HG03565 (cell line): ENCODE measurements around the gene STK25.

Experiments
- ATAC-seq: cut with Tn5 transposase; IDR thresholded peaks from one replicate; pipeline ENCODE4 v1.9.1; 2021; ENCODE audit warnings: mild to moderate bottlenecking, moderate library complexity; ENCODE audit not compliant: unreplicated experiment

Gene STK25

DNA sequence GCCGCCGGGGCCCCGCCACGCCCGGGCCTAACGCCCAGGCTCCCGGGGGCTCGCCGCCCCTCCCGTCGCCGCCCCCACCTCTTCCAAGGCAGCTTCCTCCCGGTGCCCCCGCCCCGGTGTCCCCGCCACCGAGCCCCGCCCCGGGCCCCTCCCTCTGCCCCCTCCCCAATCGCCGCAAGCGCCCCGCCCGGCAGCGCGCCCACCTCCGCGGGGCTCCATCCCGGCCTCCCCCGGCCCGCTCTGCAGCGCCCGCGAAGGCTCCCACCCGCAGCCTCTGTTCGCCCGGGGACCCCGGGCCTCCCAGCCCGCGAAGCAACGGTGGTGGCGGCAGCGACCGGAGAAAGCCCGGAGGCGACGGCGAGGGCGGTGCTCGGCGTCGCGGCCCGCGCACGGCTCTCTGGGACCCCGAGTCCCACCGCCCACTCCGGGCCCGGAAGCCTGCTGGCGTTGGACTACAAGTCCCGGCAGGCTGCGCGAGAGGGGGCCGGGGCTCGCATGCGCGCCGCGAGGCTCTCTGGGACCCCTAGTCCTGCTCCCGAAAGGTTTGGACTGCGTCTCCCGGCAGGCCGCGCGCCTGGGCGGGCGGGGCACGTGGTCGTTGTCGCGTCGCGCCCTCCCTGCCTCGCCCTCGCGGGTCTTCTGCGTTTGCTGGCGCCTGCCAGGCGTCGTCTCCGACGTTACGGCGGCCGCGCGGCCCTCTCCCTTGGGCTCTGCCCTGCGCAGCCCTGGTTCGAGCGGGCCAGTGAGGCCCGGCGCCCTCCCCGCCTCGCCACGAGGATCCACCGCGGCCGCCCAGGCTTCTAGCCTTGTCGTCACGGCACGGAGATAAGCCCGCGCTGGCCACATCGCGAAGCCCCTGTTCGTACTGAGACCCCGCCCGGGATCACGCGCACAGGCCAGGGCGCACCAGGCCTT lies at the start of gene STK25:
Gene STK25, minus strand, starts transcription at position 345 of the 915 bp plus-strand sequence. CDS start 549 bp downstream, outside the sequence.
- ATAC-seq, result peak; percentile 87

- ATAC-seq, result no peak
Measured at GRCh38 chr2:241556746-241557145, 48.4 kb upstream of the STK25 start.

DNA sequence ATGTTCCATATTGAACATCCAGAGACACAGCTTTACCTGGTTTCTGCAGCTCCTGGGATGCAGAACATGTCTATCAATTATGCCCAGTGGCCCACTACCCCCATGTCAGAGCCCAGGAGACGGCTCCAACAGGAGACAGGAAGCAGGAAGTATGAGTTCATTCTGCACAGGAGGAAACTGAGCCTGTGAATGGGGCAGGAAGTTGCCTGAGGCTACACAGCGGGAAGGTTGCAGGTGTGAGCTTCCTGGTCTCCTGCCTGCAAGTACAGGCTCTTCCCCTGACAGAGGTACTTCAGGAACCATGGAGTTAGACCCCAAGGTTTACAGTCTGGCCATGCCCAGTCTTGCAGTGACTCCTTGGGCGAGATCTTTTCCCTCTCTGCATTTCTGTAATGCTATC lies 47.3 kb upstream of the STK25 start:
- ATAC-seq, result no peak

- ATAC-seq, result no peak
Measured at GRCh38 chr2:241554610-241555322, 46.4 kb upstream of the STK25 start.

DNA sequence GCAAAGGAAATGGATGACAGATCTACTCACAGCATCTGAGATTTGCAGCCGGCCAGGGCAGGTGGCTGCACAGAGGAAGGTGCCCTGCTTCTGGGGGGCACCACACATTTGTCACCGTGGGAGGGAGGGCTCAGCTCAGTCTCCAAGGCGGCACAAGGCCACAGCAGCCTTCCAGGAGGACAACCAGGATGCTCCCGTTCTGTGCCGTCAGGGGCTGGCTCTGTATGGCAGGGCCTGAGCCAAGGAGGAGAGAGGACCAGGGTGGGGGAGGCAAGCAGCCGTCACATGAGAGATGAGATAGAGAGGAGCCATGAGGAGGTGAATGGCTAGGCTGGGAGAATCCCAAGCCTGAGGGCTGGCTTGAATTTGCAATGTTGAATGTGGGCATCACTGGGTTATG lies 45.6 kb upstream of the STK25 start:
- ATAC-seq, result no peak

DNA sequence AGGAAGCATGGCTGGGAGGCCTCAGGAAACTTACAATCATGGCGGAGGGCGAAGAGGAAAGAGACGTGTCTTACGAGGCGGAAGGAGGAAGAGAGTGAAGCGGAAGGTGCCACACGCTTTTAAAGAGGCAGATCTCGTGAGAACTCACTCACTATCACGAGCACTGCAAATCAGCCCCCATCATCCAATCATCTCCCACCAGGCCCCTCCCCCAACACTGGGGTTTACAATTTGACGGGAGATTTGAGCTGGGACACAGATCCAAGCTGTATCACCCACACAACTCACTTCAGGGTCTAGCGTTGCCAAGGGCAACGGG lies 45.1 kb upstream of the STK25 start:
- no peak for ATAC-seq

GRCh38 chr2:241551998-241552737 lies 43.8 kb upstream of the STK25 start:
- ATAC-seq, result no peak

DNA sequence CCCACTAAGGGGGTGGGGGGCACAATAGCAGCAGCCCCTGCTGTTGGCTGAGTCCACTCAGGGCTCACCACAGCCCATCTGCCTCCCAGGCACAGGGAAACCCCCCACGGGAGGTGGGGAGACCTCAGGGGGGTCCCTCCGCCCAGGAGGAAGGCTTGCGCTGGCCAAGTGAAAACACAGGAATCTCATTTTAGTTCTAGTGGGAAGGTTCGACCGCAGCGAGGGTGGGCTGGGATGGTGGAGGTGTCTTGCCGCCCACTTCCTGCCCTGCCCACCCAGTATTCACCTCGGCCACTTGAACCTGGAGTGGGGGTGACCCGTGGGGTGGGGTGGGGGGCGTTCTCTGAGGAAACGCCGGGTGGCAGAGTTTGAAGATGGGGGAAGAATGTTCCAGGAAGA lies 43.2 kb upstream of the STK25 start:
- no peak for ATAC-seq

GRCh38 chr2:241550616-241551580 lies 42.5 kb upstream of the STK25 start:
- no peak for ATAC-seq

DNA sequence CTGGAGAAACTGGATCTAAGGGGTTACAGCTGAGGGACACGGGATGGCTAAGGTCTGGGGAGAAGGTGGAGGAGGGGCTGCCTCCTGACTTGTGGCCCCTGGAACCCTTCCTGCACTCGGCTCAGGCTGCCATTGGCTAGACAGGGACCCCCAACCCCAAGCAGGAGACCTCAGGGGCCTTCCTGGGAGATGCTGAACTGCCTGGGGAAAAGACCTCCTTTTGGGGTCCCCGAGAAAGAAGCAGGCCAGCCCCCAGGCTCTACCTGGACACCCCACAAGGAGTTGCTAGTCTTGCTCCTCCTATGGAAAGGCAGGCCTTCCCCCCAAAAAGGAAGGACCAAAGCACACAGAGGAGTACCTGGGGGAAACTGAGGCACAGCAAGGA lies 40.1 kb upstream of the STK25 start:
- ATAC-seq, result no peak

DNA sequence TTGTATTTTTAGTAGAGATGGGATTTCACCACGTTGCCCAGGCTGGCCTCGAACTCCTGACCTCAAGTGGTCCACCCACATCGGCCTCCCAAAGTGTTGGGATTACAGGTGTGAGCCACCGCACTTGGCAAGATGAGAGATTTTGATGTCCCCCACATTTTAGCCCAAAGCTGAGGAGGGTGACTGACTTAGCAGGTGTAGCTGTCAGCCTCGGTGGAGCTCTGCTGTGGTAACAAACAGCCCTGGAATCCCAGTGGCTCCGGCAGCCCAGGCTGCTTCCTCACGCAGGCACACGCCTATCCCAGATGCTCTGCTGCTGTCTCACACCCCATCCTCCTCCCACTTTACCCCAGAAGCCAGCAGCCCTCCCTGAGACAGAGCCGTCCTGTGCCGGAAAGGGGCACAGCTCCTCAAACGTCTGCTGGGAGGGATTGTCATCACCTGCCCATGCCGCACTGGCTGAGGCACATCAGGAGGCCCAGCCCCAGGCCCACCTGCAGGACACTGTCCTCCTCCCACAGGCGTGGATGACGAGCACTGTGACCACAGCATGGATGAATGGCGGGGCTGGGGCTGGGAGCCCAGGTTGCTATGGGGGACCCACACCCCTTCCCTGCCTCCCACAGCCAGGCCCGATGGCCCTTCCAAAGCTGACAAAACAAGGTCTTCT lies 39.5 kb upstream of the STK25 start:
- ATAC-seq, result no peak

DNA sequence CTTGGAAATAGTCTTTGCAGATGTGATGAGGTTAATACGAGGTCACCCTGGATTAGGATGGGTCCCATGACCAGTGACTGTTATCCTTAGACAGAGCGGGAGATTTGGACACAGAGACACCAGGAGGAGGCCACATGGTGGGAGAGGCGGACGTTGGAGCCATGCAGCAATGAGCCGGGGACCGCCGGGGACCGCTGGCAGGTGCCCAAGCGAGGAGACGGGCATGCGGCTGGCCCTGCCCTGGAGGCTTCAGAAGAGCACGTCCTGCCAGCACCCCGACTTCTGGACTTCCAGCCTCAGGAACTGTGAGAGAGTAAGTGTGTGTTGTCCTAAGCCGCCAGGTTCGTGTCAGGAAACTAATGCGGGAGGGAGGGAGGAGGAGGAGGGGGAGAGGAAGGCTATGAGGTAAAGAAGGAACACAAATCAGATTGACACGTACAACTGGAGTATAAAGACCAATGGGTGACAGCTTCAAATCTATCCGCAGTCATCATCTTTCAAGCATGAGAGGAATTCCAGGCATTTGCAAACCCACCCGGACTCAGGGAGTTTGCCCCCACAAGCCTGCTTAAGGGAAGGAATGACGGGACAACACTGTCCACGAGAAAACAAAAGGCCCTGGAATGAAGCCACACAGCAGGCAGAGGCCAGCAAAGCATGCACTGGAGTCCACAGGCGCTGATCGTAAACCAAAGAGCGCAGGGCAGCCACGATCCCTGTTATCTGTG lies 38.6 kb upstream of the STK25 start:
- no peak for ATAC-seq

GRCh38 chr2:241545523-241546473 lies 37.4 kb upstream of the STK25 start:
- ATAC-seq, result no peak

- no peak for ATAC-seq
Measured at GRCh38 chr2:241545106-241545505, 36.7 kb upstream of the STK25 start.

DNA sequence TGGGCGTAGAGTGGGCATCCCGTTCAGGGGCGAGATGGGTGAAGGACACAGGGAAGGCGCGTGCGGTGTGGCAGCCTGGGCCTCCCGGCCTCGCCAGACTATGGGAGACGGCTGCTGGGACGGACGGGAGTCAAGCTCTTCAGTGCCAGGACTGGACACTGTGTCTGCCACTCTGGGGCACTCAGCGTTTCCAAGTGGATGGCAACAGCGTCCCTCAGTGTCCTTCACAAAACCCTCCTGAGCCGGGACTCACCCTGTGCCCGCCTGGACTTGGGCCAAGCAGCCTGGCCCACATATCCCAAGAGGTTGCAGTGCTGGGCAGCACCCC lies 33.9 kb upstream of the STK25 start:
- ATAC-seq, result no peak

DNA sequence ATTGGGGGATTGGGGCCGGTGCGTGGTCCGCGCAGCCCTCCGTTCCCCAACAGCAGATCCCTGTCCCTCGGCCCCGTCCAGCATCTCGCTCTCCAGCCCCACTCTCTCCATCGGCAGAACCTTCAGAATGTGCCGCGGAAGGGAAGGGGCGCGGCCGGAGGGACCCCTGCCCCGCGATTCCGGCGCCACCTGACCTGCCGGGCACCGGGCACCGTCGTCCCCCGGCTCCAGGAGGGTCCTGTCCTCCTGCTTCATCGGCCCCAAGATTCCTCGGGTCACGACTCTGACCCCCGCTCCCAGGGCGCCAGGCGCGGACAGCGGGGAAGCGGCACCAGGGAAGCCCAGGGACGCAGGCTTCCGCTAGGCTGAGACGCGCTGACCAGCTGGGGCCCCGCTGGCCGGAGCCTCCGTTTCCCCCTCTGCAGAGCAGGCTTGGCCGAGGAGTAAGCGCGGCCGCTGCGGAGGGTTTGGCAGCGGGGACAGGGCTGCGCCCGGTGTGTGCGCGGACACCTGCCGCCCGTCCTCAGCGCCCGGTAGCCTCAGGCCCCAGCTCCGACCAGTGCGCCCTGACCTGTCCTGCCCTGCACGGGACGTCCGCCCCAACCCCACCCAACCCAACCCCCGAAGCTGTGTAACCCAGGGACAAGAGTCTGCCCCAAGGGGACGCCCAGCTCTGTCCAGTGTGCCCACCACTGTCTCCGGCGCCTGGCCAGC lies 33.3 kb upstream of the STK25 start:
- ATAC-seq, result no peak

DNA sequence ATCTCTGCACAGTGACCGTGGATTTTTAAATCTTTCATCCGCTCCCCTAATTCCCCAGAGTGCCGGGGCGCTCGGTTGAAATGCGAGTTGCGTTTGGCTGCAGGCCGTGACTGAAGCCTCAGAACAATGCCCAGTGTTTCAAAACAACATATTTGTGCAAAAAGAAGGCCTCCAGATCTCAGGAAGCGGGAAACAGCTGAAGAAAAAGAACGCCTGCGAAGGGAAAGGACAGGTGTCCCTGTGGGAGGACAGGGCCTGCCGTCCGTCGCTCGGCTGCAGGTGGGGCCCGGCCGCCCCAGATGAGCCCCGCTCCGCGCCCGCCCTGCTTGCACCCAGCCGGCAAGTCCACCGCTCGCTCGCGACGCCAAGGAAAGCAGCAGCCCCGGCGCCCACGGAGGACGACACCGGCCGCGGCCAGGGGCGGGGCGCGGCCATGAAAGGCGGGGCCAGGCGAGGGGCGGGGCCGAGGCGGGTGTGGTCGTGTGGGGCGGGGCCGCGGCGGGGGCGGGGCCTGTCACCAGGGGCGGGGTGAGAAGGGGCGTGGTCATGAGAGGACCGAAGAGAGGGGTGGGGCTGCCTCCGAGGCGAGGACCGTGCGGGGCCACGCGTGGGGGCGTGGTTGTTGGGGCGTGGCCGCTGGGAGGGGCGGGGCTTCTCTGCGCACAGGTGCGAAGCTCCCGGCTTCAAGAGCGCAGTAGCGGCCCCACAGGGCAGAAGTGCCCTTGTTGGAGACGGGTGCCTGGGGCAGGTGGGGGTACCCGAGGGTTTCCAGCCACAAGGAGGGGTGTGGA lies 32.6 kb upstream of the STK25 start:
- ATAC-seq, result no peak
